HCT116 (cell line): ENCODE data around the gene STOML2. TPM values are rescaled to one million over a fixed set of nuclear protein-coding genes. Genes with fewer than 3 reads are reported as not detected.

Experiments used
- ATAC-seq: fragments of 200-7000 bp; cut with Tn5 transposase; 2 replicates; pipeline ENCODE4 v1.9.1; 2020; ENCODE audit warnings: mild to moderate bottlenecking, moderate library complexity
- BruUV-seq: library from RNA; stranded (reverse); fragments of 400-500 nt; replicated peaks from 2 replicates; lab custom pipeline; 2021; lab: Mats Ljungman, UMichigan
- CTCF ChIA-PET: fragments of 300-600 bp; sonication (Branson Sonifier 250); formaldehyde crosslinking; loops from one replicate; lab custom pipeline; 2021; ENCODE audit warnings: antibody characterized with exemption; lab: Charles Lee
- POLR2A ChIA-PET: fragments of 300-600, 350-600 bp; sonication (Branson Sonifier 250); formaldehyde crosslinking; loops from one replicate; lab custom pipeline; 2021; ENCODE audit warnings: antibody characterized with exemption; lab: Charles Lee
- RAD21 ChIA-PET, 2 experiments: fragments of 300-600 bp; sonication (Branson Sonifier 250); formaldehyde crosslinking; loops; one replicate each; lab custom pipeline; 2023; ENCODE audit warnings: low total read pairs in 2 of 2; ENCODE audit not compliant: uncharacterized antibody in 2 of 2, unreplicated experiment in 2 of 2, low non-redundant PET in 1 of 2; lab: Charles Lee
- DNase-seq: peaks from one replicate; pipeline ENCODE4 v3.0.0-alpha.2; 2010; ENCODE audit warnings: low read depth, low spot score
- H2AFZ ChIP-seq: fragments of 200-600 bp; shearing (Covaris generic), sonication (generic); 2 replicates; pipeline ENCODE4 v1.6.1; 2017; ENCODE audit warnings: low read depth, mixed run types, mixed read lengths, antibody characterized with exemption, low read length; ENCODE audit not compliant: poor library complexity, severe bottlenecking
- H3K27ac ChIP-seq: 2 replicates; pipeline ENCODE4 v1.5.1; 2012; ENCODE audit warnings: low read depth, low read length
- H3K27me3 ChIP-seq: fragments of 200-600 bp; sonication (generic); 2 replicates; pipeline ENCODE4 v1.6.1; 2016; ENCODE audit warnings: mixed run types, low read length, mixed read lengths; ENCODE audit not compliant: insufficient read depth
- H3K36me3 ChIP-seq, 2 experiments: fragments of 200-500 bp in 1 of 2; fragments of 200-600 bp in 1 of 2; sonication (Bioruptor generic) in 1 of 2; sonication (generic) in 1 of 2; 2 replicates each; pipeline versions ENCODE4 v1.5.1 to v1.6.1; 2014 to 2016; ENCODE audit warnings: low read length in 2 of 2, inconsistent platforms in 1 of 2, mixed read lengths in 1 of 2, mixed run types in 1 of 2; ENCODE audit not compliant: insufficient read depth in 2 of 2, control insufficient read depth in 1 of 2
- H3K4me1 ChIP-seq, 2 experiments: fragments of 200-600 bp in 1 of 2; sonication (generic) in 1 of 2; 2 replicates each; pipeline versions ENCODE4 v1.5.1 to v1.6.1; 2012 to 2017; ENCODE audit warnings: low read length in 2 of 2, inconsistent platforms in 1 of 2, mild to moderate bottlenecking in 1 of 2, mixed read lengths in 1 of 2, mixed run types in 1 of 2, moderate library complexity in 1 of 2; ENCODE audit not compliant: insufficient read depth in 2 of 2, control insufficient read depth in 1 of 2
- H3K4me2 ChIP-seq: fragments of 200-600 bp; sonication (generic); 2 replicates; pipeline ENCODE4 v1.6.1; 2017; ENCODE audit warnings: mixed run types, low read length, mixed read lengths
- H3K4me3 ChIP-seq, 2 experiments: fragments of 200-600 bp in 1 of 2; sonication (generic) in 1 of 2; replicated peaks in 1 of 2; 2 replicates each; pipeline ENCODE4 v1.5.1; 2011 to 2016; ENCODE audit warnings: low read length in 2 of 2, control low read depth in 1 of 2, low read depth in 1 of 2, mild to moderate bottlenecking in 1 of 2, mixed read lengths in 1 of 2, mixed run types in 1 of 2
- H3K79me2 ChIP-seq: fragments of 200-600 bp; sonication (generic); 2 replicates; pipeline ENCODE4 v1.6.1; 2017; ENCODE audit warnings: mild to moderate bottlenecking, mixed run types, low read length, moderate library complexity, mixed read lengths; ENCODE audit not compliant: insufficient read depth
- H3K9ac ChIP-seq: fragments of 200-600 bp; sonication (generic); 2 replicates; pipeline ENCODE4 v1.6.1; 2016; ENCODE audit warnings: low read length, mixed read lengths
- H3K9me2 ChIP-seq: fragments of 200-600 bp; sonication (generic), shearing (Covaris generic); 2 replicates; pipeline ENCODE4 v1.6.1; 2017; ENCODE audit warnings: mixed run types, mild to moderate bottlenecking, moderate library complexity; ENCODE audit not compliant: insufficient read depth
- H3K9me3 ChIP-seq, 2 experiments: fragments of 200-500 bp in 1 of 2; fragments of 200-600 bp in 1 of 2; sonication (Bioruptor generic) in 1 of 2; sonication (generic) in 1 of 2; 2 replicates each; pipeline ENCODE4 v1.6.1; 2014 to 2017; ENCODE audit warnings: low read length in 2 of 2, mixed read lengths in 2 of 2, inconsistent platforms in 1 of 2, low read depth in 1 of 2, mild to moderate bottlenecking in 1 of 2, mixed run types in 1 of 2, moderate library complexity in 1 of 2; ENCODE audit not compliant: control insufficient read depth in 1 of 2, insufficient read depth in 1 of 2
- H4K20me1 ChIP-seq: fragments of 200-600 bp; sonication (generic), shearing (Covaris generic); 2 replicates; pipeline ENCODE4 v1.6.1; 2017; ENCODE audit warnings: mixed run types, mild to moderate bottlenecking, moderate library complexity; ENCODE audit not compliant: insufficient read depth
- EGR1 ChIP-seq: IDR thresholded peaks from 2 replicates; pipeline ENCODE4 v1.6.1; 2012; ENCODE audit warnings: low read depth
- ELF1 ChIP-seq: IDR thresholded peaks from 2 replicates; pipeline ENCODE4 v1.6.1; 2012; ENCODE audit warnings: low read depth, borderline replicate concordance
- JUND ChIP-seq: IDR thresholded peaks from 2 replicates; pipeline ENCODE4 v1.6.1; 2012
- POLR2AphosphoS5 ChIP-seq: IDR thresholded peaks from 2 replicates; pipeline ENCODE4 v1.6.1; 2011; ENCODE audit warnings: mild to moderate bottlenecking, low read depth, low read length, moderate library complexity
- YY1 ChIP-seq: IDR thresholded peaks from 2 replicates; pipeline ENCODE4 v1.6.1; 2011; ENCODE audit warnings: low read length, low read depth, moderate library complexity, mild to moderate bottlenecking; ENCODE audit not compliant: insufficient replicate concordance; ENCODE audit errors: extremely low read depth
- ZNF274 ChIP-seq: fragments of 200-500 bp; sonication (Bioruptor generic); IDR thresholded peaks from 2 replicates; pipeline ENCODE4 v1.6.1; 2014; ENCODE audit warnings: mild to moderate bottlenecking, low read depth, low read length, inconsistent platforms
- intact Hi-C: fragments of 100-400 bp; cut with micrococcal nuclease; formaldehyde crosslinking; loops from 2 replicates; pipeline ENCODE4 v1.10.0; 2022
- total RNA-seq: library from RNA; stranded (reverse); gene quantifications from one replicate; pipeline ENCODE4 v1.2.1, GENCODE V29; 2021; ENCODE audit not compliant: unreplicated experiment
- TF ChIP-seq, protein P1 (sequence below): IDR thresholded peaks from 2 replicates; pipeline ENCODE4 v1.6.1; 2012

STOML2 gene
- total RNA-seq, 1 experiment from 2014 or later: 245 TPM

GRCh38 chr9:35111001-35111933 lies 8.3 kb upstream of the STOML2 start:
- BruUV-seq: no TSS peak
- intact Hi-C loops: loop anchor here (2.0 to 10.0 kb wide), 2 partner anchors 38 to 544 kb away; partner anchors contain the start of genes CCDC107, RMRP, SIT1 and VCP
- CTCF ChIA-PET: interaction anchor here (1.1 to 2.0 kb wide), 4 partner anchors 15 to 493 kb away, joined by 3 to 7 read pairs (median 4); partner anchors contain the start of gene PIGO
- Histone ChIP-seq H4K20me1 (no peaks in the 10 kb centered on the region), H3K9ac (peak overlapping the region; percentile 76), H3K79me2 (no peaks in the 10 kb centered on the region), H3K36me3 (no peaks in the 10 kb centered on the region), H3K4me2 (peak overlapping the region; percentile 88), H3K4me3 (peak overlapping the region; percentile 74 to 84), H2AFZ (no peak overlapping the region), H3K9me2 (no peaks in the 10 kb centered on the region), H3K27me3 (no peaks in the 10 kb centered on the region), H3K4me1 (peaks cover 31 to 60% of the 10 kb centered on the region in 2 experiments), H3K9me3 (no peaks in the 10 kb centered on the region), H3K27ac (peak overlapping the region; percentile 54)
- no peak for TF ChIP-seq YY1
- TF ChIP-seq POLR2AphosphoS5: peak; percentile 47
- POLR2A ChIA-PET: interaction anchor here (1.0 to 2.0 kb wide), 3 partner anchors 8 to 39 kb away, joined by 4 to 11 read pairs (median 4); partner anchors contain the start of genes PIGO, STOML2 and VCP
- RAD21 ChIA-PET: no interaction called here
- DNase-seq (peak; percentile 98), ATAC-seq (peak; percentile 75)

- H4K20me1 ChIP-seq: no peaks in the 10 kb centered on the region
- no peak overlapping the region for H2AFZ ChIP-seq
- peak overlapping the region; percentile 74 to 84 for H3K4me3 ChIP-seq
- no peaks in the 10 kb centered on the region for H3K36me3 ChIP-seq
- peak overlapping the region; percentile 51 for H3K27ac ChIP-seq
- intact Hi-C loops: loop anchor here (2.0 to 10.0 kb wide), 2 partner anchors 38 to 544 kb away; partner anchors contain the start of genes CCDC107, RMRP, SIT1 and VCP
- ChIA-PET POLR2A (interaction anchor here (1.5 kb wide), 1 partner anchor 38 kb away, joined by 4 read pairs; the partner anchor contains the start of gene VCP), CTCF (interaction anchor here (1.2 kb wide), 1 partner anchor 14 kb away, joined by 4 read pairs; the partner anchor contains the start of gene PIGO), RAD21 (no interaction called here)
- peak overlapping the region; percentile 76 for H3K9ac ChIP-seq
- no TSS peak for BruUV-seq
- H3K4me2 ChIP-seq: peak overlapping the region; percentile 88
- H3K27me3 ChIP-seq: no peaks in the 10 kb centered on the region
- DNase-seq (no peak), ATAC-seq (peak; percentile 13; the same call in 1 of the 2 replicates)
- peaks cover 30 to 50% of the 10 kb centered on the region in 2 experiments for H3K4me1 ChIP-seq
- no peaks in the 10 kb centered on the region for H3K9me2 ChIP-seq
- no peaks in the 10 kb centered on the region for H3K9me3 ChIP-seq
- H3K79me2 ChIP-seq: no peaks in the 10 kb centered on the region
- no peak for TF ChIP-seq EGR1
- TF ChIP-seq ZNF274: no peak
- TF ChIP-seq ELF1: no peak
- no peak for TF ChIP-seq JUND
- TF ChIP-seq, protein P1, sequence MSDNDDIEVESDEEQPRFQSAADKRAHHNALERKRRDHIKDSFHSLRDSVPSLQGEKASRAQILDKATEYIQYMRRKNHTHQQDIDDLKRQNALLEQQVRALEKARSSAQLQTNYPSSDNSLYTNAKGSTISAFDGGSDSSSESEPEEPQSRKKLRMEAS: no peak
- 0 out of 2 replicates have a peak, but pooled peaks have one; percentile 12 for TF ChIP-seq POLR2AphosphoS5
- TF ChIP-seq, all 23 proteins: peak for 1
Observed at GRCh38 chr9:35110327-35110761, 7.4 kb upstream of the STOML2 start.
